Measurements from ENCODE around the gene ABCA13.

- TF ChIP-seq EP300 (IDR thresholded peaks at IDR 0.05; ENCODE audit: low read depth), result no peak
- no peak for TF ChIP-seq POLR2AphosphoS5 (IDR thresholded peaks at IDR 0.05)
- no peak for TF ChIP-seq CTCF (IDR thresholded peaks at IDR 0.05)
- TF ChIP-seq POLR2A (IDR thresholded peaks at IDR 0.05), result no peak
These were observed 97.8 kb downstream of the ABCA13 start for GRCh38 chr7:48269066-48269465.
